Hepatocyte (in vitro differentiated cells): ENCODE data around the gene VPS8.

ENCODE experiments used
- CTCF ChIP-seq: fragments of 200-600 bp; sonication (generic); IDR thresholded peaks from 2 replicates; pipeline ENCODE4 v1.5.1; 2016; ENCODE audit warnings: antibody characterized with exemption, mild to moderate bottlenecking; ENCODE audit not compliant: poor library complexity
- EZH2 ChIP-seq: fragments of 200-600 bp; sonication (generic); IDR thresholded peaks from 2 replicates; pipeline ENCODE4 v1.6.1; 2016; ENCODE audit warnings: antibody characterized with exemption, mild to moderate bottlenecking, borderline replicate concordance
- EZH2phosphoT487 ChIP-seq: fragments of 200-600 bp; sonication (generic); IDR thresholded peaks from one replicate; pipeline ENCODE4 v1.6.1; 2018; ENCODE audit warnings: antibody characterized with exemption, mild to moderate bottlenecking, low read depth, moderate library complexity; ENCODE audit not compliant: unreplicated experiment, severe bottlenecking

DNA sequence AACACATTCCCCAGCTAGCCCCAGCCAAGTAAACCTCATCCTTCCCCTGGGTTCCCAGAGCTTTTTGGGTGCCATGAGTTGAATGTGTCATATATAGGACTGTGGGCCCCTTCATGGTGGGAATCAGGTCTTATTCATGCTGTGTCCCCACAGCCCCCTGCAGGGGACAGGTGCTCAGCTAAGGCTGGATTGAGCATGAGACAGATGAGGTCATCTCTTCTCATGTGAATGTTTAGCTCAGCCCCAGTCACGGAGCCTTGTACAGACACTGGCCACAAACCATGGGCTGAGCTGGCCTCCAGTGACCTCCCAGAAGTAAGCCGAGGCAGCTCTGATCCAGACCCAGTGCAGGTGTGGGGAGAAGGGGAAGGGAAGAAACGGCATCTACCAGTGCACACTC lies 270.2 kb downstream of the VPS8 start:
- TF ChIP-seq CTCF = no peak
- TF ChIP-seq EZH2 = no peak
- TF ChIP-seq EZH2phosphoT487 = no peak
